Parathyroid adenoma (tissue), 2 donors: ENCODE data around the gene ZMIZ1.

Experiments used
- H2AFZ ChIP-seq: fragments of 300-600 bp; sonication (generic); one replicate; pipeline ENCODE4 v1.7.0; 2017; ENCODE audit warnings: antibody characterized with exemption, mild to moderate bottlenecking
- H3K27ac ChIP-seq: fragments of 300-600 bp; sonication (generic); one replicate; pipeline ENCODE4 v1.7.0; 2017
- H3K27me3 ChIP-seq: fragments of 300-600 bp; sonication (generic); one replicate; pipeline ENCODE4 v1.7.0; 2017; ENCODE audit warnings: low read length; ENCODE audit not compliant: control insufficient read depth, insufficient read depth
- H3K36me3 ChIP-seq: fragments of 300-600 bp; sonication (generic); one replicate; pipeline ENCODE4 v1.7.0; 2017; ENCODE audit warnings: low read length; ENCODE audit not compliant: control insufficient read depth, insufficient read depth
- H3K4me1 ChIP-seq: fragments of 300-600 bp; sonication (generic); one replicate; pipeline ENCODE4 v1.7.0; 2017; ENCODE audit warnings: control low read depth
- H3K4me2 ChIP-seq: fragments of 300-600 bp; sonication (generic); one replicate; pipeline ENCODE4 v1.7.0; 2017; ENCODE audit warnings: low read length
- H3K4me3 ChIP-seq: fragments of 300-600 bp; sonication (generic); one replicate; pipeline ENCODE4 v1.7.0; 2017; ENCODE audit warnings: low read depth, low read length
- H3K79me2 ChIP-seq: fragments of 300-600 bp; sonication (generic); one replicate; pipeline ENCODE4 v1.7.0; 2017; ENCODE audit warnings: control low read depth
- H3K9ac ChIP-seq: fragments of 300-600 bp; sonication (generic); one replicate; pipeline ENCODE4 v1.7.0; 2017; ENCODE audit warnings: mild to moderate bottlenecking
- H3K9me3 ChIP-seq: fragments of 300-600 bp; sonication (generic); one replicate; pipeline ENCODE4 v1.7.0; 2017; ENCODE audit warnings: low read length; ENCODE audit not compliant: control insufficient read depth
- TF ChIP-seq, protein P1 (sequence below): fragments of 300-600 bp; sonication (generic); IDR thresholded peaks from one replicate; pipeline ENCODE4 v1.7.0; 2017; ENCODE audit warnings: antibody characterized with exemption, mild to moderate bottlenecking
- donor health status: primary hyperparathyroidism.

The ZMIZ1 gene

DNA sequence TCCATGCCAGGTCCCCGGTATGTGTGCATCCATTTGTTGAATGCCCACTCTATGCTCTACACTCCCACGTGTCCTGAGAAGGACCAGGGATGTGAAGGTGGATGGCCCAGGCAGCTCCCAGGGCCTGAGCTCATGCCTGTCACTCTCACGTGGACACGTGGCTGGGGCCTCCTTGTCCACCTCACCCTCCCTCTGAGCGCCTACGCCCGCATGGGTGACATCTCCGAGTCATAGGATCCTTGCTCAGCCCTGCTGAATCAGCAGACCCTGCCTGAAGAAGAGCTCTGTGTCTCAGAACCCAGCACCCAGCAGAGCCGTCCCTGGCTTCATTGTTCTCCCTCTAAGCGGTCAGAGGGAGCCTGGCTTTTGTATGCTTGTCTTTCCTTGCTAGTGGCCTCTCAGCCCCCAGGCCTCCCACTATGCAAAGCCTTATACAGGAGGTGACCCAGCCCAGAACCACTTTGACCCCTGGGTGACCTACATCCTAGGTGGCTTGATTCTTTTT, 170.6 kb downstream of the ZMIZ1 start:
- peak overlapping the region; percentile 98 for H3K27ac ChIP-seq

GRCh38 chr10:79239924-79240581, 171.3 kb downstream of the ZMIZ1 start:
- Histone ChIP-seq H3K79me2 (peaks cover 15% of the 10 kb centered on the region), H3K4me2 (peak overlapping the region; percentile 74), H2AFZ (peak overlapping the region; percentile 18), H3K27me3 (no peaks in the 10 kb centered on the region), H3K36me3 (no peaks in the 10 kb centered on the region), H3K9me3 (no peaks in the 10 kb centered on the region), H3K27ac (peak overlapping the region; percentile 98), H3K9ac (peak overlapping the region; percentile 21), H3K4me1 (peaks cover 52% of the 10 kb centered on the region), H3K4me3 (peak overlapping the region; percentile 38)
- TF ChIP-seq, protein P1, sequence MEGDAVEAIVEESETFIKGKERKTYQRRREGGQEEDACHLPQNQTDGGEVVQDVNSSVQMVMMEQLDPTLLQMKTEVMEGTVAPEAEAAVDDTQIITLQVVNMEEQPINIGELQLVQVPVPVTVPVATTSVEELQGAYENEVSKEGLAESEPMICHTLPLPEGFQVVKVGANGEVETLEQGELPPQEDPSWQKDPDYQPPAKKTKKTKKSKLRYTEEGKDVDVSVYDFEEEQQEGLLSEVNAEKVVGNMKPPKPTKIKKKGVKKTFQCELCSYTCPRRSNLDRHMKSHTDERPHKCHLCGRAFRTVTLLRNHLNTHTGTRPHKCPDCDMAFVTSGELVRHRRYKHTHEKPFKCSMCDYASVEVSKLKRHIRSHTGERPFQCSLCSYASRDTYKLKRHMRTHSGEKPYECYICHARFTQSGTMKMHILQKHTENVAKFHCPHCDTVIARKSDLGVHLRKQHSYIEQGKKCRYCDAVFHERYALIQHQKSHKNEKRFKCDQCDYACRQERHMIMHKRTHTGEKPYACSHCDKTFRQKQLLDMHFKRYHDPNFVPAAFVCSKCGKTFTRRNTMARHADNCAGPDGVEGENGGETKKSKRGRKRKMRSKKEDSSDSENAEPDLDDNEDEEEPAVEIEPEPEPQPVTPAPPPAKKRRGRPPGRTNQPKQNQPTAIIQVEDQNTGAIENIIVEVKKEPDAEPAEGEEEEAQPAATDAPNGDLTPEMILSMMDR, result no peak

More for the DNA sequence above, 170.6 kb downstream of the ZMIZ1 start:
- H3K27me3 ChIP-seq, result no peaks in the 10 kb centered on the region
- TF ChIP-seq, protein P1, result no peak
- no peak overlapping the region for H3K9ac ChIP-seq
- H3K36me3 ChIP-seq, result no peaks in the 10 kb centered on the region
- H3K79me2 ChIP-seq, result peaks cover 8% of the 10 kb centered on the region
- no peak overlapping the region for H2AFZ ChIP-seq
- H3K4me2 ChIP-seq, result peak overlapping the region; percentile 60
- H3K4me3 ChIP-seq, result no peak overlapping the region
- H3K9me3 ChIP-seq, result no peaks in the 10 kb centered on the region
- peaks cover 51% of the 10 kb centered on the region for H3K4me1 ChIP-seq

DNA sequence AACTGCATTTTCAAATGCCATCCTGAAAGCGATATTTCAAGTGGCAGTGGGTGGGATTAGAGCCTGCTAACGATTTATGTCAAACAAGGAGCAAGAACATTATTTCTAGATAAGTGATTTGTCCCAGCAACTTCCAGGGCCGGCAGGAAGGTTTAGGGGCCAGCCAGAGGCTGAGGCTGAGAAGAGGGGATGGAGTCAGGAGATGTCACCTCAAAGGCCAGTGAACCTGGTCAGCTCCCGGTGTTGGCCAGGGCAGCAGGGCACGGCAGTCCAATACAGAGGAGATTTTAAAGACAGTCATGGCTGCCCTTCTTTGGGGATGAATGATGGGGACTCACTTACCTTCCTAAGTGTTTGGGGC, 172.8 kb downstream of the ZMIZ1 start:
- peak overlapping the region; percentile 79 for H3K4me2 ChIP-seq
- peak overlapping the region; percentile 64 for H2AFZ ChIP-seq
- TF ChIP-seq, protein P1, result no peak
- no peaks in the 10 kb centered on the region for H3K27me3 ChIP-seq
- H3K27ac ChIP-seq, result peak overlapping the region; percentile 98
- H3K9ac ChIP-seq, result peak overlapping the region; percentile 6
- H3K36me3 ChIP-seq, result no peaks in the 10 kb centered on the region
- H3K4me1 ChIP-seq, result peaks cover 62% of the 10 kb centered on the region
- H3K4me3 ChIP-seq, result peak overlapping the region; percentile 44
- H3K9me3 ChIP-seq, result no peaks in the 10 kb centered on the region
- peaks cover 30% of the 10 kb centered on the region for H3K79me2 ChIP-seq

GRCh38 chr10:79241990-79242619, 173.3 kb downstream of the ZMIZ1 start:
- H3K36me3 ChIP-seq, result no peaks in the 10 kb centered on the region
- H3K9ac ChIP-seq, result peak overlapping the region; percentile 6
- peaks cover 66% of the 10 kb centered on the region for H3K4me1 ChIP-seq
- peaks cover 35% of the 10 kb centered on the region for H3K79me2 ChIP-seq
- H3K27me3 ChIP-seq, result no peaks in the 10 kb centered on the region
- H3K27ac ChIP-seq, result peak overlapping the region; percentile 98
- H3K4me2 ChIP-seq, result peak overlapping the region; percentile 79
- peak overlapping the region; percentile 64 for H2AFZ ChIP-seq
- TF ChIP-seq, protein P1, result no peak
- H3K4me3 ChIP-seq, result peak overlapping the region; percentile 48
- no peaks in the 10 kb centered on the region for H3K9me3 ChIP-seq
